Adrenal gland (tissue), 12 donors: ENCODE results near the gene GRM8. TPM values are rescaled to one million over a fixed set of nuclear protein-coding genes. Genes with fewer than 3 reads are reported as not detected.

Experiments used
- DNase-seq, 7 donors: peaks; one replicate each; pipeline ENCODE4 v3.0.0-alpha.2; 2019 to 2020
- H3K27ac ChIP-seq, 5 donors: fragments of 200-600 bp; sonication (generic) in 4 of 5; 1 replicate in 3 of 5; 2 replicates in 2 of 5; pipeline versions ENCODE4 v1.5.1 to v1.8.0; 2016 to 2020; ENCODE audit warnings: mild to moderate bottlenecking in 1 of 5
- H3K27me3 ChIP-seq: fragments of 200-600 bp; 2 replicates; pipeline ENCODE4 v1.8.0; 2021
- H3K36me3 ChIP-seq, 2 donors: fragments of 200-600 bp; replicated peaks in 1 of 2; 1 replicate in 1 of 2; 2 replicates in 1 of 2; pipeline versions ENCODE4 v1.5.1 to v1.8.0; 2018 to 2022
- H3K4me1 ChIP-seq, 2 donors: fragments of 200-600 bp; replicated peaks in 1 of 2; 1 replicate in 1 of 2; 2 replicates in 1 of 2; pipeline versions ENCODE4 v1.5.1 to v1.8.0; 2018 to 2021
- H3K4me3 ChIP-seq, 4 donors: fragments of 200-600 bp; sonication (generic) in 3 of 4; one replicate each; pipeline ENCODE4 v1.5.1; 2016 to 2018
- H3K9me3 ChIP-seq, 3 donors: fragments of 200-600 bp; sonication (generic) in 1 of 3; replicated peaks in 1 of 3; 1 replicate in 2 of 3; 2 replicates in 1 of 3; pipeline versions ENCODE4 v1.5.1 to v1.8.0; 2016 to 2021
- POLR2A ChIP-seq, 2 donors: fragments of 450-650 bp; IDR thresholded peaks; one replicate each; pipeline ENCODE4 v1.6.1; 2017; ENCODE audit warnings: antibody characterized with exemption in 2 of 2, mild to moderate bottlenecking in 2 of 2, moderate library complexity in 1 of 2
- WGBS, 4 donors: extraction: QIAGEN DNeasy Blood & Tissue Kit in 2 of 4; methylation state at CpG; one replicate each; pipeline versions ENCODE4 v1.1.5 to v1.1.7; 2013 to 2017; 5-methylcytosine and 5-hydroxymethylcytosine counted together
- intact Hi-C, 2 donors: fragments of 100-400 bp; cut with DNase I; formaldehyde crosslinking; loops; one replicate each; pipeline versions ENCODE4 v1.14.1 to v1.15.0; 2022 to 2023
- polyA plus RNA-seq, 3 donors: library from polyadenylated mRNA; stranded (reverse); fragments of 200-250 nt in 2 of 3; fragments of 350-450 nt in 1 of 3; fragmentation: Illumina TruSeq in 1 of 3; extraction: RNeasy Lipid Tissue Mini Kit (QIAGEN cat#74804) in 1 of 3; gene quantifications; one replicate each; pipeline ENCODE4 v1.2.3, GENCODE V29; 2013 to 2014
- total RNA-seq, 9 donors: library from RNA; depleted of rRNA in 4 of 9; stranded (reverse); fragments of >200 nt in 4 of 9; fragments of 120-200 nt in 1 of 9; fragmentation: NEBNext Ultra II Directional in 1 of 9; extraction: Animal tissue kit (Norgen Biotek cat#: 25700) in 1 of 9; gene quantifications; one replicate each; pipeline versions ENCODE4 v1.1.0 to v1.2.4, GENCODE V29; 2013 to 2023
- TF ChIP-seq, protein P1 (sequence below), 6 experiments: fragments of 450-650 bp in 4 of 6; fragments of 200-600 bp in 2 of 6; sonication (generic) in 1 of 6; IDR thresholded peaks; 1 replicate in 5 of 6; 2 replicates in 1 of 6; pipeline versions ENCODE4 v1.5.1 to v1.8.0; 2016 to 2021; ENCODE audit warnings: antibody characterized with exemption in 6 of 6, mild to moderate bottlenecking in 2 of 6, moderate library complexity in 1 of 6
- donor health status: healthy with polysubstance abuse.
- donor health status: Bipolar disorder and iron deficiency.
- donor health status: DM: yes; HTN: yes; CAD: no.
- donor health status: DM: no; HTN: no; CAD: no.
- donor health status: DM: no; HTN: no; CAD: no.
- donor health status: DM: yes; HTN: yes; CAD: no.

The GRM8 gene
- total and polyA plus RNA-seq, 12 donors = 0.10 to 2.5 (median 0.92) TPM; not detected in 5

DNA sequence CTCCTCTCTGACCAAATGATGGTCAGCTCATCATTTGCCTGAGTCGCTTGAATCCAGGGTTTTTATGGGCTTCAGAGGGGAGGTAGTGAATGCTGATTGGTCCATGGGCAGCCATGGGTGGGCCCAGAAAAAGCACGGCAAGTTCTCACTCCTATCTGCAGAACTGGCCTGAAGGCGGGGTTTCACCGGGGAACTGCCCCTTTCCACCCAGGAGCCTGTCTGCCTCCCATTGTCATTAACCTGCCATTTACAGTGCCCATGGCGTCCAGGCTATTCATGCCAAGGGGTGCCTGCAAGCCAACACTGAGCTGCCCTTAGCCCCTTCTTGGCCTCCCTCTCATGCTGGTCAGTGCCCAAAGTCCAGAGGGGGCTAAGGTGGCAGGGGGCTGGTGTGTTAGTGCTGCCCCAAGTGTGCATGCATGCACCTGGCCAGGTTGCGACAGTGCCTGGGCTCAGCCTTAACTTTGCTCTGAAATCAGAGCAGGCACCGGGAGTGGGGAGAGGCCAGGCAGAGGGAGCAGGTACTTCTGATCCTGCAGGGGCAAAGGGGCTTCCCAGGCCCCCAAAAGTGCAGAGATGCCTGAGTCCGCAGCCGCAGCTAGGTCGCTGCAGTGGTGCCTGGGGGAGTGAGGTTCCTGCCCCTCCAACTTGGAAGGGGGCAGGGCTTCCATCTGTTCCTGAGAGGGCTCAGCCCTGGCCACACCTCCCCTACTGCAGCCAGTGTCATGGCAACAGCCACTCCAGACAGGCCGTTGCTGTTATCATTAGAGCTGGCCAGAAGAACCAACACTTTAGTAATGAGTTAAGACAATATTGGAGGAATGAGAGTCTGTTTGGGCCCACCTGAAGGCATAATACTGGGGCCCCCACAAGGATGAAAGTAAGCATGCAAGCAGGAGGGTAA is 561.6 kb downstream of the GRM8 start:
- 86 to 90% (median 87%) methylated on average over 11 of the region's 11 CpGs; no CpG with 5 or more reads in 1 of the 4 donors for WGBS, 4 donors
- no peak for DNase-seq

DNA sequence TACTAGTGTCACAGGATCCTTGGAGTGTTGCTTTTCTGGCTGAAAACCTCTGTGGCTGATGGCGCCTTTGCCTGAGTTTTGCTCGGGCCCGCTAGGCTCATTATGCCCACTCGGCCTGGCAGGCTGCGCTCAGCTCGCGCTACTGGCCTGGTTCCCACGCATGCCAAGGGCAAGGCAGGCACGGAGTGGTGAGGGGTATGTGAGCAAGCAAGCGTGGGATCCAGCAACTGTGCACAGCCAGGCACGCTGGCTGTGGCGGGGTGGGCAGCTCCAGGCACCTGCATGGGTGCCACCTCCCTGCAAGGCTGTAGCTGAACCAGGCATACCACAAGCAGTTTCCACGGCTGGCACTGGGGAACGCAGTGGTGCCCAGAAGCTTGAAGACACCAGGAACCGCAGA is 562.6 kb downstream of the GRM8 start:
- no peaks in the 10 kb centered on the region for H3K9me3 ChIP-seq
- no peak for TF ChIP-seq POLR2A (IDR thresholded peaks at IDR 0.05)
- TF ChIP-seq, protein P1, sequence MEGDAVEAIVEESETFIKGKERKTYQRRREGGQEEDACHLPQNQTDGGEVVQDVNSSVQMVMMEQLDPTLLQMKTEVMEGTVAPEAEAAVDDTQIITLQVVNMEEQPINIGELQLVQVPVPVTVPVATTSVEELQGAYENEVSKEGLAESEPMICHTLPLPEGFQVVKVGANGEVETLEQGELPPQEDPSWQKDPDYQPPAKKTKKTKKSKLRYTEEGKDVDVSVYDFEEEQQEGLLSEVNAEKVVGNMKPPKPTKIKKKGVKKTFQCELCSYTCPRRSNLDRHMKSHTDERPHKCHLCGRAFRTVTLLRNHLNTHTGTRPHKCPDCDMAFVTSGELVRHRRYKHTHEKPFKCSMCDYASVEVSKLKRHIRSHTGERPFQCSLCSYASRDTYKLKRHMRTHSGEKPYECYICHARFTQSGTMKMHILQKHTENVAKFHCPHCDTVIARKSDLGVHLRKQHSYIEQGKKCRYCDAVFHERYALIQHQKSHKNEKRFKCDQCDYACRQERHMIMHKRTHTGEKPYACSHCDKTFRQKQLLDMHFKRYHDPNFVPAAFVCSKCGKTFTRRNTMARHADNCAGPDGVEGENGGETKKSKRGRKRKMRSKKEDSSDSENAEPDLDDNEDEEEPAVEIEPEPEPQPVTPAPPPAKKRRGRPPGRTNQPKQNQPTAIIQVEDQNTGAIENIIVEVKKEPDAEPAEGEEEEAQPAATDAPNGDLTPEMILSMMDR (IDR thresholded peaks at IDR 0.05) = no peak
- H3K4me3 ChIP-seq = no peak overlapping the region
- intact Hi-C loops = no loop called here
- H3K36me3 ChIP-seq = no peaks in the 10 kb centered on the region
- WGBS, 4 donors = 86 to 95% (median 94%) methylated on average over 7 to 15 of the region's 15 CpGs
- no peaks in the 10 kb centered on the region for H3K4me1 ChIP-seq
- H3K27ac ChIP-seq = no peak overlapping the region
- DNase-seq = no peak
- no peaks in the 10 kb centered on the region for H3K27me3 ChIP-seq

More for the DNA sequence above, 561.6 kb downstream of the GRM8 start:
- Histone ChIP-seq H3K9me3 (no peaks in the 10 kb centered on the region), H3K4me3 (no peak overlapping the region), H3K27ac (no peak overlapping the region), H3K27me3 (no peaks in the 10 kb centered on the region), H3K4me1 (no peaks in the 10 kb centered on the region), H3K36me3 (no peaks in the 10 kb centered on the region)
- intact Hi-C loops = no loop called here
- TF ChIP-seq, protein P1 (IDR thresholded peaks at IDR 0.05) = no peak
- TF ChIP-seq POLR2A (IDR thresholded peaks at IDR 0.05) = no peak

DNA sequence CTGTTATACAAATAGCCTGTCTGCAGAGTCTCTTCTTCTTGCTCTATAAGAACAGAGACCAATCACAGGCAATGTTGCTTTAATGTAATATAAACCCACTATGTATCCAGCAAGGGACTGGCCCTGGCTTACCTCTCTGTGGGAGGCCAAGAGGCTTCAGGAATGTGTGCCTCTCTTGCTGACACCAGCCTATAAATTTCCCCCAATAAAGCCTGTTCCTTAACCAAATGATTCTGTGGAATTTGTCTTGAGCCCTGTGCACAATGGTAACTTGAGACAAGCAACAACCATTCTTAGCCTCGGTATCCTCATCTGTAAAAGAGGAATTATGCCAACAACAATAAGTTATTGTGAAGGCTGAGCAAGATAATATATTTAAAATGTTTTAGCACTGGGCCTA is 563.7 kb downstream of the GRM8 start:
- Histone ChIP-seq H3K4me1 (no peaks in the 10 kb centered on the region), H3K9me3 (no peaks in the 10 kb centered on the region), H3K27ac (no peak overlapping the region), H3K4me3 (no peak overlapping the region), H3K36me3 (no peaks in the 10 kb centered on the region), H3K27me3 (no peaks in the 10 kb centered on the region)
- 21 to 46% (median 32%) methylated on average over 1 of the region's 1 CpG for WGBS, 4 donors
- intact Hi-C loops = no loop called here
- DNase-seq = no peak
- no peak for TF ChIP-seq POLR2A (IDR thresholded peaks at IDR 0.05)
- TF ChIP-seq, protein P1 (IDR thresholded peaks at IDR 0.05) = no peak

DNA sequence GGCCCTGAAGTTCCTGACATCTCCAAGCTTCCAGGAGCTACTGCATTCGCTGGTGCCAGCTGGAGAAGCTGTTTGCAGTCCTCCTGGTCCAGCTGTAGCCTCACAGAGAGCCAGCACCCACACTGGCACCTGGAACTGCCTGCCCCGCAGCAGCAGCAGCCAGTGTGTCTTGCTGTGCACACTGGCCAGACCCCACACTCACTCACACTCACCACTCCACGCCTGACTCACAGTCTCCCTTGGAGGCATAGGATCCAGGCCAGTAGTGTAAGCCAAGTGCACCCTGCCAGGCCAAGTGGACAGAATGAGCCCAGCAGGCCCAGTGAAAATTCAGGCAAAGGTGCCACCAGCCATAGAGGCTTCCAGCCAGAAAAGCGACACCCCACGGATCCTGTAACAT is 566.3 kb downstream of the GRM8 start:
- no peak for TF ChIP-seq POLR2A (IDR thresholded peaks at IDR 0.05)
- TF ChIP-seq, protein P1 (IDR thresholded peaks at IDR 0.05) = no peak
- no peaks in the 10 kb centered on the region for H3K27me3 ChIP-seq
- 79 to 97% (median 85%) methylated on average over 3 to 5 of the region's 5 CpGs for WGBS, 4 donors
- H3K4me3 ChIP-seq = no peak overlapping the region
- H3K9me3 ChIP-seq = no peaks in the 10 kb centered on the region
- DNase-seq = no peak
- H3K27ac ChIP-seq = no peak overlapping the region
- H3K36me3 ChIP-seq = no peaks in the 10 kb centered on the region
- intact Hi-C loops = no loop called here
- H3K4me1 ChIP-seq = no peaks in the 10 kb centered on the region
